Measurements from ENCODE around the gene AGA.

DNA sequence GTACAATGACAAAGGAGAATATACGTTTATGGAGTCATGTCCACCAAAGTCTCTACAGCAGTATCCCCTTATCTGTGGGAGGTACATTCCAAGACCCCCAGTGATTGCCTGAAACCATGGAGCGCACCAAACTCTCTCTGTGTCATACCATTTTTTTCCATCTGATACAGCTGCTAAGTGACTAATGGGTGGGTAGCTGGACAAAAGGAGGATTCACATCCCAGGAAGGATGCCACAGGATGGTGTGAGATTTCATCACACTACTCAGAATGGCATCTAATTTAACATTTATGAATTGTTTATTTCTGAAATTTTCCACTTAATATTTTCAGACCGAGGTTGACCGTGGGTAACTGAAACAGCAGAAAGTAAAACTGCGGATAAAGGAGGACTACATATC is 49.8 kb upstream of the AGA start:
- TF ChIP-seq, protein P1, sequence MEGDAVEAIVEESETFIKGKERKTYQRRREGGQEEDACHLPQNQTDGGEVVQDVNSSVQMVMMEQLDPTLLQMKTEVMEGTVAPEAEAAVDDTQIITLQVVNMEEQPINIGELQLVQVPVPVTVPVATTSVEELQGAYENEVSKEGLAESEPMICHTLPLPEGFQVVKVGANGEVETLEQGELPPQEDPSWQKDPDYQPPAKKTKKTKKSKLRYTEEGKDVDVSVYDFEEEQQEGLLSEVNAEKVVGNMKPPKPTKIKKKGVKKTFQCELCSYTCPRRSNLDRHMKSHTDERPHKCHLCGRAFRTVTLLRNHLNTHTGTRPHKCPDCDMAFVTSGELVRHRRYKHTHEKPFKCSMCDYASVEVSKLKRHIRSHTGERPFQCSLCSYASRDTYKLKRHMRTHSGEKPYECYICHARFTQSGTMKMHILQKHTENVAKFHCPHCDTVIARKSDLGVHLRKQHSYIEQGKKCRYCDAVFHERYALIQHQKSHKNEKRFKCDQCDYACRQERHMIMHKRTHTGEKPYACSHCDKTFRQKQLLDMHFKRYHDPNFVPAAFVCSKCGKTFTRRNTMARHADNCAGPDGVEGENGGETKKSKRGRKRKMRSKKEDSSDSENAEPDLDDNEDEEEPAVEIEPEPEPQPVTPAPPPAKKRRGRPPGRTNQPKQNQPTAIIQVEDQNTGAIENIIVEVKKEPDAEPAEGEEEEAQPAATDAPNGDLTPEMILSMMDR (IDR thresholded peaks at IDR 0.05; ENCODE audit: low read length), result no peak
- no peak for TF ChIP-seq EZH2 (IDR thresholded peaks at IDR 0.05; ENCODE audit: borderline replicate concordance, low read length)
